Loucy (cell line): ENCODE data around the gene MRM2.

Source experiments
- H2AFZ ChIP-seq: fragments of 200-600 bp; sonication (generic); 2 replicates; pipeline ENCODE4 v1.6.0; 2016; ENCODE audit warnings: antibody characterized with exemption, mild to moderate bottlenecking, low read length, moderate library complexity
- H3F3A ChIP-seq: fragments of 200-600 bp; 2 replicates; pipeline ENCODE4 v1.6.0; 2016; ENCODE audit warnings: antibody characterized with exemption, low read depth, mild to moderate bottlenecking
- H3K27me3 ChIP-seq: fragments of 200-600 bp; sonication (generic); 2 replicates; pipeline ENCODE4 v1.6.1; 2014; ENCODE audit warnings: low read length, mild to moderate bottlenecking; ENCODE audit not compliant: insufficient read depth, poor library complexity, severe bottlenecking
- H3K36me3 ChIP-seq: fragments of 200-600 bp; sonication (generic); 2 replicates; pipeline ENCODE4 v1.6.1; 2016; ENCODE audit warnings: low read length; ENCODE audit not compliant: insufficient read depth
- H3K4me1 ChIP-seq: fragments of 200-600 bp; sonication (generic); 2 replicates; pipeline ENCODE4 v1.5.1; 2014; ENCODE audit warnings: low read length, mild to moderate bottlenecking; ENCODE audit not compliant: insufficient read depth, poor library complexity, severe bottlenecking
- H3K4me2 ChIP-seq: fragments of 200-600 bp; sonication (generic); 2 replicates; pipeline ENCODE4 v1.6.0; 2014; ENCODE audit warnings: antibody characterized with exemption, low read length, low read depth, mild to moderate bottlenecking; ENCODE audit not compliant: poor library complexity, severe bottlenecking
- H3K4me3 ChIP-seq: fragments of 200-600 bp; sonication (generic); 2 replicates; pipeline ENCODE4 v1.5.1; 2014; ENCODE audit warnings: low read length, mild to moderate bottlenecking, mixed read lengths; ENCODE audit not compliant: poor library complexity, severe bottlenecking
- H3K79me2 ChIP-seq: fragments of 200-600 bp; sonication (generic); 2 replicates; pipeline ENCODE4 v1.6.1; 2014; ENCODE audit warnings: low read length; ENCODE audit not compliant: insufficient read depth
- H3K9ac ChIP-seq: fragments of 200-600 bp; sonication (generic); 2 replicates; pipeline ENCODE4 v1.6.0; 2014; ENCODE audit warnings: mild to moderate bottlenecking, low read depth, low read length, moderate library complexity; ENCODE audit not compliant: poor library complexity, severe bottlenecking
- H3K9me2 ChIP-seq: fragments of 200-600 bp; sonication (generic); replicated peaks from 2 replicates; pipeline ENCODE4 v1.6.1; 2016; ENCODE audit warnings: low read depth, low read length, mixed read lengths
- H3K9me3 ChIP-seq: fragments of 200-600 bp; sonication (generic); 2 replicates; pipeline ENCODE4 v1.6.1; 2014; ENCODE audit warnings: mild to moderate bottlenecking, antibody characterized with exemption, low read length, low read depth; ENCODE audit not compliant: insufficient read depth
- H4K20me1 ChIP-seq: fragments of 200-600 bp; sonication (generic); 2 replicates; pipeline ENCODE4 v1.6.0; 2014; ENCODE audit warnings: antibody characterized with exemption, low read length, mild to moderate bottlenecking; ENCODE audit not compliant: insufficient read depth, poor library complexity, severe bottlenecking
- EZH2phosphoT487 ChIP-seq: fragments of 200-600 bp; IDR thresholded peaks from 2 replicates; pipeline ENCODE4 v1.6.1; 2018; ENCODE audit warnings: antibody characterized with exemption, mild to moderate bottlenecking, moderate library complexity, borderline replicate concordance
- TF ChIP-seq, protein P1 (sequence below): fragments of 200-600 bp; sonication (generic); conservative IDR thresholded peaks from 2 replicates; pipeline ENCODE4 v1.5.1; 2014; ENCODE audit warnings: mild to moderate bottlenecking, antibody characterized with exemption, low read length

Gene MRM2

GRCh38 chr7:2229467-2229866, 12.5 kb downstream of the MRM2 start:
- peaks cover 19% of the 10 kb centered on the region for H4K20me1 ChIP-seq
- no peak overlapping the region for H2AFZ ChIP-seq
- peaks cover 25% of the 10 kb centered on the region for H3K4me1 ChIP-seq
- peak overlapping the region; percentile 94 for H3K9ac ChIP-seq
- H3F3A ChIP-seq: peaks cover 4% of the 10 kb centered on the region; the same call in 1 of the 2 replicates
- H3K9me3 ChIP-seq: no peaks in the 10 kb centered on the region
- H3K4me3 ChIP-seq: no peak overlapping the region
- no peaks in the 10 kb centered on the region for H3K27me3 ChIP-seq
- H3K36me3 ChIP-seq: peaks cover 32% of the 10 kb centered on the region; the same call in 1 of the 2 replicates
- H3K9me2 ChIP-seq: no peaks in the 10 kb centered on the region
- peaks cover 61% of the 10 kb centered on the region for H3K79me2 ChIP-seq
- peak overlapping the region; percentile 93 for H3K4me2 ChIP-seq
- TF ChIP-seq, protein P1, sequence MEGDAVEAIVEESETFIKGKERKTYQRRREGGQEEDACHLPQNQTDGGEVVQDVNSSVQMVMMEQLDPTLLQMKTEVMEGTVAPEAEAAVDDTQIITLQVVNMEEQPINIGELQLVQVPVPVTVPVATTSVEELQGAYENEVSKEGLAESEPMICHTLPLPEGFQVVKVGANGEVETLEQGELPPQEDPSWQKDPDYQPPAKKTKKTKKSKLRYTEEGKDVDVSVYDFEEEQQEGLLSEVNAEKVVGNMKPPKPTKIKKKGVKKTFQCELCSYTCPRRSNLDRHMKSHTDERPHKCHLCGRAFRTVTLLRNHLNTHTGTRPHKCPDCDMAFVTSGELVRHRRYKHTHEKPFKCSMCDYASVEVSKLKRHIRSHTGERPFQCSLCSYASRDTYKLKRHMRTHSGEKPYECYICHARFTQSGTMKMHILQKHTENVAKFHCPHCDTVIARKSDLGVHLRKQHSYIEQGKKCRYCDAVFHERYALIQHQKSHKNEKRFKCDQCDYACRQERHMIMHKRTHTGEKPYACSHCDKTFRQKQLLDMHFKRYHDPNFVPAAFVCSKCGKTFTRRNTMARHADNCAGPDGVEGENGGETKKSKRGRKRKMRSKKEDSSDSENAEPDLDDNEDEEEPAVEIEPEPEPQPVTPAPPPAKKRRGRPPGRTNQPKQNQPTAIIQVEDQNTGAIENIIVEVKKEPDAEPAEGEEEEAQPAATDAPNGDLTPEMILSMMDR: no peak
- TF ChIP-seq EZH2phosphoT487: no peak

GRCh38 chr7:2228921-2229320, 13.1 kb downstream of the MRM2 start:
- Histone ChIP-seq H3K27me3 (no peaks in the 10 kb centered on the region), H4K20me1 (peaks cover 19% of the 10 kb centered on the region), H3K4me2 (peak overlapping the region; percentile 93), H3K9me3 (no peaks in the 10 kb centered on the region), H3K4me1 (peaks cover 25% of the 10 kb centered on the region), H3K9me2 (no peaks in the 10 kb centered on the region), H2AFZ (no peak overlapping the region), H3K79me2 (peaks cover 61% of the 10 kb centered on the region), H3F3A (no peaks in the 10 kb centered on the region), H3K4me3 (no peak overlapping the region), H3K36me3 (peaks cover 34% of the 10 kb centered on the region; the same call in 1 of the 2 replicates), H3K9ac (peak overlapping the region; percentile 94)
- TF ChIP-seq EZH2phosphoT487: no peak
- TF ChIP-seq, protein P1: no peak

DNA sequence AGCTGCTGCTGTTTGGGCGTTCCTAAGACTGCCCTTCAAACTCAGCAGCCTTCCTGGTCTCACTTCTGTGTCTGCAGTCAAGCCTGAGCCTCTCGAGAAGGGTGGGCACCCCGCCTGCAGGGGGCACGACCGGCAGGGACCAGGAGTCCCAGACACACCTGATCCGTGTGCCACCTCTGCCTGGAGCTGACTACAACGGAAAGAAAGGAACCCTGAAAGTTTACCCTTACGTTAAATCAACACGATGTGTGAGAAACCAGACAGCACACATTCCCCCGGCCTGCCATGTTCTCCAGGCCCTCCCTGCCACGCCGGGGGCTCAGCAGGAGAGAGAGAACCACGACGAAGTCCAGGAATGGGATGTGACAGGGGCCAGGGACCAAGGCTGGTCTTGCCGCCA, 14.3 kb downstream of the MRM2 start:
- no peaks in the 10 kb centered on the region for H3K9me2 ChIP-seq
- no peak overlapping the region for H3K4me2 ChIP-seq
- peaks cover 46% of the 10 kb centered on the region; the same call in 1 of the 2 replicates for H3K36me3 ChIP-seq
- no peak for TF ChIP-seq EZH2phosphoT487
- TF ChIP-seq, protein P1: no peak
- no peaks in the 10 kb centered on the region for H3K27me3 ChIP-seq
- H3K79me2 ChIP-seq: peaks cover 65% of the 10 kb centered on the region
- peaks cover 19% of the 10 kb centered on the region for H4K20me1 ChIP-seq
- H3F3A ChIP-seq: no peaks in the 10 kb centered on the region
- H3K9ac ChIP-seq: no peak overlapping the region
- H3K4me1 ChIP-seq: peaks cover 25% of the 10 kb centered on the region
- H3K4me3 ChIP-seq: no peak overlapping the region
- no peaks in the 10 kb centered on the region for H3K9me3 ChIP-seq
- H2AFZ ChIP-seq: no peak overlapping the region
